ENCODE results near the gene CFAP97D1. TPM values are rescaled to one million over a fixed set of nuclear protein-coding genes. Genes with fewer than 3 reads are reported as not detected.

CFAP97D1 gene
- total RNA-seq: not detected

GRCh38 chr17:43780135-43780534, at the start of gene CFAP97D1:
CFAP97D1 (plus strand) TSS chr17:43780435; CDS start chr17:43780463, 28 bp downstream.
- Histone ChIP-seq H3K4me1 (peaks cover 0 to 40% of the 10 kb centered on the region in 2 donors), H3K27ac (peak within 1 kb of the TSS; percentile 100)
- TF ChIP-seq CTCF (IDR thresholded peaks at IDR 0.05): no peak

GRCh38 chr17:43732958-43733357, 47.3 kb upstream of the CFAP97D1 start:
- Histone ChIP-seq H3K4me1 (peaks cover 0 to 4% of the 10 kb centered on the region in 2 donors), H3K27me3 (no peaks in the 10 kb centered on the region), H3K36me3 (no peaks in the 10 kb centered on the region), H3K4me3 (no peak overlapping the region), H3K27ac (no peak overlapping the region), H3K9me3 (no peaks in the 10 kb centered on the region)
- no peak for DNase-seq (ENCODE audit: low spot score)
- no peak for TF ChIP-seq CTCF (IDR thresholded peaks at IDR 0.05)

More at GRCh38 chr17:43780135-43780534, at the start of gene CFAP97D1:
- Histone ChIP-seq H3K36me3 (peaks cover 9% of the 10 kb centered on the region), H3K9me3 (no peaks in the 10 kb centered on the region), H3K27me3 (no peaks in the 10 kb centered on the region), H3K4me3 (peak within 1 kb of the TSS; percentile 93)
- DNase-seq (ENCODE audit: low spot score): no peak

- Histone ChIP-seq H3K9me3 (no peaks in the 10 kb centered on the region), H3K27ac (no peak overlapping the region), H3K4me3 (no peak overlapping the region), H3K27me3 (no peaks in the 10 kb centered on the region), H3K36me3 (no peaks in the 10 kb centered on the region), H3K4me1 (peaks cover 0 to 4% of the 10 kb centered on the region in 2 donors)
- no peak for DNase-seq (ENCODE audit: low spot score)
- no peak for TF ChIP-seq CTCF (IDR thresholded peaks at IDR 0.05)
Observed at GRCh38 chr17:43733956-43734355, 46.3 kb upstream of the CFAP97D1 start.

GRCh38 chr17:43734376-43734775, 45.9 kb upstream of the CFAP97D1 start:
- H3K36me3 ChIP-seq: no peaks in the 10 kb centered on the region
- no peak overlapping the region for H3K4me3 ChIP-seq
- no peaks in the 10 kb centered on the region for H3K9me3 ChIP-seq
- no peak for DNase-seq (ENCODE audit: low spot score)
- no peak for TF ChIP-seq CTCF (IDR thresholded peaks at IDR 0.05)
- peaks cover 0 to 4% of the 10 kb centered on the region in 2 donors for H3K4me1 ChIP-seq
- no peak overlapping the region for H3K27ac ChIP-seq
- H3K27me3 ChIP-seq: no peaks in the 10 kb centered on the region

GRCh38 chr17:43736389-43736788, 43.8 kb upstream of the CFAP97D1 start:
- Histone ChIP-seq H3K27ac (no peak overlapping the region), H3K4me3 (no peak overlapping the region), H3K27me3 (no peaks in the 10 kb centered on the region), H3K36me3 (no peaks in the 10 kb centered on the region), H3K4me1 (peaks cover 0 to 4% of the 10 kb centered on the region in 2 donors), H3K9me3 (no peaks in the 10 kb centered on the region)
- DNase-seq (ENCODE audit: low spot score): no peak
- TF ChIP-seq CTCF (IDR thresholded peaks at IDR 0.05): no peak

- no peaks in the 10 kb centered on the region for H3K27me3 ChIP-seq
- no peaks in the 10 kb centered on the region for H3K9me3 ChIP-seq
- H3K4me1 ChIP-seq: peaks cover 0 to 4% of the 10 kb centered on the region in 2 donors
- H3K27ac ChIP-seq: no peak overlapping the region
- H3K4me3 ChIP-seq: no peak overlapping the region
- no peak for TF ChIP-seq CTCF (IDR thresholded peaks at IDR 0.05)
- no peak for DNase-seq (ENCODE audit: low spot score)
- H3K36me3 ChIP-seq: no peaks in the 10 kb centered on the region
Observed at GRCh38 chr17:43737722-43738121, 42.5 kb upstream of the CFAP97D1 start.
